Measurements from ENCODE around the gene LYRM4. TPM values are rescaled to one million over a fixed set of nuclear protein-coding genes. Genes with fewer than 3 reads are reported as not detected.
A peak's percentile ranks its signal among the peaks of the same experiment; 100 is the strongest.

Gene LYRM4
- total RNA-seq, 2 experiments from 2014 or later: 28.9 to 29.8 TPM

GRCh38 chr6:5184218-5184617, 76.5 kb downstream of the LYRM4 start:
- CTCF ChIA-PET: interaction anchor here (0.7 to 3.6 kb wide), 6 partner anchors 9 to 88 kb away, joined by 3 to 20 read pairs (median 4); no protein-coding TSS in a partner anchor
- ATAC-seq (no peak), DNase-seq (no peak)
- Mint-ChIP-seq H3K27ac (no peak overlapping the region), H3K27me3 (ENCODE audit: low read depth) (no peaks in the 10 kb centered on the region), H3K4me1 (ENCODE audit: low read depth) (peaks cover 7% of the 10 kb centered on the region), H3K9me3 (ENCODE audit: insufficient read depth) (no peaks in the 10 kb centered on the region), H3K36me3 (ENCODE audit: low read depth) (peaks cover 4% of the 10 kb centered on the region), H3K4me3 (no peak overlapping the region)
- POLR2A ChIA-PET: no interaction called here

GRCh38 chr6:5181510-5182317, 79.0 kb downstream of the LYRM4 start:
- ATAC-seq: no peak
- H3K9me3 Mint-ChIP-seq (ENCODE audit: insufficient read depth): no peaks in the 10 kb centered on the region
- no peak overlapping the region for H3K4me3 Mint-ChIP-seq
- peaks cover 25% of the 10 kb centered on the region for H3K4me1 Mint-ChIP-seq (ENCODE audit: low read depth)
- peaks cover 5% of the 10 kb centered on the region for H3K36me3 Mint-ChIP-seq (ENCODE audit: low read depth)
- H3K27ac Mint-ChIP-seq: no peak overlapping the region
- DNase-seq: no peak
- no peaks in the 10 kb centered on the region for H3K27me3 Mint-ChIP-seq (ENCODE audit: low read depth)
- ChIA-PET POLR2A (no interaction called here), CTCF (interaction anchor here (1.3 to 3.6 kb wide), 2 partner anchors 12 to 38 kb away, joined by 4 to 20 read pairs; no protein-coding TSS in a partner anchor)

GRCh38 chr6:5180636-5181035, 80.1 kb downstream of the LYRM4 start:
- DNase-seq (no peak), ATAC-seq (no peak)
- no peaks in the 10 kb centered on the region for H3K9me3 Mint-ChIP-seq (ENCODE audit: insufficient read depth)
- CTCF ChIA-PET: interaction anchor here (1.0 to 2.9 kb wide), 3 partner anchors 9 to 123 kb away, joined by 3 to 18 read pairs (median 6); no protein-coding TSS in a partner anchor
- peaks cover 34% of the 10 kb centered on the region for H3K4me1 Mint-ChIP-seq (ENCODE audit: low read depth)
- POLR2A ChIA-PET: interaction anchor here (0.6 kb wide), 1 partner anchor 17 kb away, joined by 3 read pairs; no protein-coding TSS in a partner anchor
- no peak overlapping the region for H3K27ac Mint-ChIP-seq
- H3K27me3 Mint-ChIP-seq (ENCODE audit: low read depth): no peaks in the 10 kb centered on the region
- peaks cover 5% of the 10 kb centered on the region for H3K36me3 Mint-ChIP-seq (ENCODE audit: low read depth)
- H3K4me3 Mint-ChIP-seq: no peak overlapping the region

- Mint-ChIP-seq H3K4me3 (no peak overlapping the region), H3K4me1 (ENCODE audit: low read depth) (peaks cover 42% of the 10 kb centered on the region), H3K9me3 (ENCODE audit: insufficient read depth) (no peaks in the 10 kb centered on the region), H3K36me3 (ENCODE audit: low read depth) (peaks cover 5% of the 10 kb centered on the region), H3K27ac (no peak overlapping the region), H3K27me3 (ENCODE audit: low read depth) (no peaks in the 10 kb centered on the region)
- ATAC-seq (no peak), DNase-seq (no peak)
- POLR2A ChIA-PET: no interaction called here
- CTCF ChIA-PET: interaction anchor here (0.8 to 2.9 kb wide), 4 partner anchors 9 to 123 kb away, joined by 3 to 18 read pairs (median 4); no protein-coding TSS in a partner anchor
These were observed 80.8 kb downstream of the LYRM4 start for GRCh38 chr6:5179917-5180316.

- Mint-ChIP-seq H3K4me3 (no peak overlapping the region), H3K27ac (no peak overlapping the region), H3K27me3 (ENCODE audit: low read depth) (no peaks in the 10 kb centered on the region), H3K9me3 (ENCODE audit: insufficient read depth) (no peaks in the 10 kb centered on the region), H3K36me3 (ENCODE audit: low read depth) (peaks cover 5% of the 10 kb centered on the region), H3K4me1 (ENCODE audit: low read depth) (peaks cover 51% of the 10 kb centered on the region)
- DNase-seq (no peak), ATAC-seq (no peak)
- ChIA-PET CTCF (interaction anchor here (1.4 to 2.9 kb wide), 2 partner anchors 35 to 124 kb away, joined by 3 to 18 read pairs; no protein-coding TSS in a partner anchor), POLR2A (no interaction called here)
These were observed 81.9 kb downstream of the LYRM4 start for GRCh38 chr6:5178806-5179205.

GRCh38 chr6:5175635-5176034, 85.1 kb downstream of the LYRM4 start:
- H3K4me1 Mint-ChIP-seq (ENCODE audit: low read depth): peaks cover 66% of the 10 kb centered on the region
- CTCF ChIA-PET: interaction anchor here (1.1 to 5.8 kb wide), 12 partner anchors 8 to 206 kb away, joined by 3 to 59 read pairs (median 4); no protein-coding TSS in a partner anchor
- peaks cover 5% of the 10 kb centered on the region for H3K36me3 Mint-ChIP-seq (ENCODE audit: low read depth)
- POLR2A ChIA-PET: interaction anchor here (0.8 to 2.3 kb wide), 4 partner anchors 32 to 86 kb away, joined by 3 to 8 read pairs (median 4); partner anchors contain the start of genes FARS2 and LYRM4
- H3K4me3 Mint-ChIP-seq: peak overlapping the region; percentile 72
- no peaks in the 10 kb centered on the region for H3K9me3 Mint-ChIP-seq (ENCODE audit: insufficient read depth)
- H3K27ac Mint-ChIP-seq: peak overlapping the region; percentile 98
- DNase-seq (peak; percentile 53), ATAC-seq (peak; percentile 32)
- no peaks in the 10 kb centered on the region for H3K27me3 Mint-ChIP-seq (ENCODE audit: low read depth)

GRCh38 chr6:5174756-5175549, 85.8 kb downstream of the LYRM4 start:
- no peaks in the 10 kb centered on the region for H3K9me3 Mint-ChIP-seq (ENCODE audit: insufficient read depth)
- POLR2A ChIA-PET: interaction anchor here (0.8 to 2.3 kb wide), 7 partner anchors 13 to 128 kb away, joined by 3 to 8 read pairs (median 4); partner anchors contain the start of genes FARS2 and LYRM4
- ATAC-seq (peak; percentile 41), DNase-seq (peak; percentile 42)
- no peaks in the 10 kb centered on the region for H3K27me3 Mint-ChIP-seq (ENCODE audit: low read depth)
- H3K27ac Mint-ChIP-seq: peak overlapping the region; percentile 98
- H3K4me3 Mint-ChIP-seq: peak overlapping the region; percentile 72
- CTCF ChIA-PET: interaction anchor here (0.7 to 5.8 kb wide), 25 partner anchors 9 to 207 kb away, joined by 3 to 59 read pairs (median 4); partner anchors contain the start of genes FARS2 and LYRM4
- H3K4me1 Mint-ChIP-seq (ENCODE audit: low read depth): peaks cover 66% of the 10 kb centered on the region
- H3K36me3 Mint-ChIP-seq (ENCODE audit: low read depth): peaks cover 5% of the 10 kb centered on the region

GRCh38 chr6:5174244-5174643, 86.5 kb downstream of the LYRM4 start:
- H3K4me1 Mint-ChIP-seq (ENCODE audit: low read depth): peaks cover 59% of the 10 kb centered on the region
- peak overlapping the region; percentile 98 for H3K27ac Mint-ChIP-seq
- peaks cover 1% of the 10 kb centered on the region for H3K36me3 Mint-ChIP-seq (ENCODE audit: low read depth)
- POLR2A ChIA-PET: interaction anchor here (1.3 to 2.3 kb wide), 6 partner anchors 13 to 129 kb away, joined by 4 to 8 read pairs (median 5); partner anchors contain the start of genes FARS2 and LYRM4
- no peaks in the 10 kb centered on the region for H3K27me3 Mint-ChIP-seq (ENCODE audit: low read depth)
- peak overlapping the region; percentile 72 for H3K4me3 Mint-ChIP-seq
- peak; percentile 88 for DNase-seq
- H3K9me3 Mint-ChIP-seq (ENCODE audit: insufficient read depth): no peaks in the 10 kb centered on the region
- ATAC-seq: peak; percentile 95
- CTCF ChIA-PET: interaction anchor here (0.7 to 5.8 kb wide), 25 partner anchors 9 to 373 kb away, joined by 3 to 59 read pairs (median 4); partner anchors contain the start of genes FARS2 and LYRM4

GRCh38 chr6:5173810-5174209, 86.9 kb downstream of the LYRM4 start:
- no peaks in the 10 kb centered on the region for H3K36me3 Mint-ChIP-seq (ENCODE audit: low read depth)
- peak; percentile 30 for DNase-seq
- no peaks in the 10 kb centered on the region for H3K9me3 Mint-ChIP-seq (ENCODE audit: insufficient read depth)
- ATAC-seq: peak; percentile 13
- peak overlapping the region; percentile 72 for H3K4me3 Mint-ChIP-seq
- ChIA-PET POLR2A (interaction anchor here (1.3 to 2.3 kb wide), 5 partner anchors 12 to 129 kb away, joined by 4 to 8 read pairs (median 6); partner anchors contain the start of genes FARS2 and LYRM4), CTCF (interaction anchor here (0.7 to 5.8 kb wide), 20 partner anchors 9 to 372 kb away, joined by 3 to 59 read pairs (median 4); partner anchors contain the start of genes FARS2 and LYRM4)
- H3K27me3 Mint-ChIP-seq (ENCODE audit: low read depth): no peaks in the 10 kb centered on the region
- H3K4me1 Mint-ChIP-seq (ENCODE audit: low read depth): peaks cover 56% of the 10 kb centered on the region
- peak overlapping the region; percentile 98 for H3K27ac Mint-ChIP-seq

GRCh38 chr6:5172897-5173474, 87.8 kb downstream of the LYRM4 start:
- H3K27ac Mint-ChIP-seq: peak overlapping the region; percentile 98
- H3K27me3 Mint-ChIP-seq (ENCODE audit: low read depth): no peaks in the 10 kb centered on the region
- ATAC-seq (no peak), DNase-seq (no peak)
- no peak overlapping the region for H3K4me3 Mint-ChIP-seq
- ChIA-PET POLR2A (interaction anchor here (2.2 kb wide), 1 partner anchor 11 kb away, joined by 6 read pairs; no protein-coding TSS in a partner anchor), CTCF (interaction anchor here (0.6 to 5.8 kb wide), 6 partner anchors 11 to 144 kb away, joined by 3 to 59 read pairs (median 4); no protein-coding TSS in a partner anchor)
- H3K4me1 Mint-ChIP-seq (ENCODE audit: low read depth): peaks cover 52% of the 10 kb centered on the region
- H3K9me3 Mint-ChIP-seq (ENCODE audit: insufficient read depth): no peaks in the 10 kb centered on the region
- H3K36me3 Mint-ChIP-seq (ENCODE audit: low read depth): no peaks in the 10 kb centered on the region

All from activated CD8-positive, alpha-beta T cell treated with anti-CD3 and anti-CD28 coated beads, Interleukin-2, amount 10 ng/mL, durations not matched to agents 7 days and 5 days (primary cell).